HG03432 (cell line): ENCODE data around the gene WAS.
"Not testable (repeated sequence)": the region's sequence is repeated elsewhere in the genome, so short reads cannot be mapped to it uniquely, and the experiment has no call there.

Experiments used
- ATAC-seq: cut with Tn5 transposase; IDR thresholded peaks from one replicate; pipeline ENCODE4 v1.9.1; 2021; ENCODE audit warnings: mild to moderate bottlenecking, moderate library complexity; ENCODE audit not compliant: unreplicated experiment

WAS gene

GRCh38 chrX:48684134-48684533, 535 bp downstream of the WAS start:
- ATAC-seq, result no peak

GRCh38 chrX:48685416-48685815, 1.8 kb downstream of the WAS start:
- ATAC-seq, result no peak

GRCh38 chrX:48688531-48689150, 5.0 kb downstream of the WAS start:
- no peak for ATAC-seq

GRCh38 chrX:48689208-48689920, 5.8 kb downstream of the WAS start:
- no peak for ATAC-seq

- ATAC-seq, result not testable (repeated sequence)
These were observed 8.1 kb downstream of the WAS start for GRCh38 chrX:48691746-48692145.

GRCh38 chrX:48694776-48695533, 11.4 kb downstream of the WAS start:
- ATAC-seq, result no peak

- no peak for ATAC-seq
These were observed 11.9 kb downstream of the WAS start for GRCh38 chrX:48695534-48695896.

- no peak for ATAC-seq
These were observed 12.3 kb downstream of the WAS start for GRCh38 chrX:48695925-48696300.

GRCh38 chrX:48696301-48696908, 12.8 kb downstream of the WAS start, which contains the start of gene SUV39H1:
SUV39H1 (plus strand) TSS chrX:48696734; CDS start chrX:48696785, 51 bp downstream.
- peak; percentile 96 for ATAC-seq

- ATAC-seq, result peak; percentile 19
These were observed 13.5 kb downstream of the WAS start for GRCh38 chrX:48696909-48697727.

GRCh38 chrX:48698306-48698705, 14.7 kb downstream of the WAS start:
- no peak for ATAC-seq

- ATAC-seq, result no peak
These were observed 16.6 kb downstream of the WAS start for GRCh38 chrX:48700246-48700645.

- no peak for ATAC-seq
These were observed 17.5 kb downstream of the WAS start for GRCh38 chrX:48700951-48701653.

GRCh38 chrX:48702032-48702431, 18.4 kb downstream of the WAS start:
- no peak for ATAC-seq

- no peak for ATAC-seq
These were observed 19.1 kb downstream of the WAS start for GRCh38 chrX:48702716-48703115.

GRCh38 chrX:48703228-48703627, 19.6 kb downstream of the WAS start:
- ATAC-seq, result no peak

- no peak for ATAC-seq
These were observed 20.3 kb downstream of the WAS start for GRCh38 chrX:48703642-48704481.

- no peak for ATAC-seq
These were observed 22.3 kb downstream of the WAS start for GRCh38 chrX:48705871-48706270.

GRCh38 chrX:48709522-48710112, 26.0 kb downstream of the WAS start:
- no peak for ATAC-seq
